H1 (cell line): ENCODE data around the gene BHLHE23. TPM values are rescaled to one million over a fixed set of nuclear protein-coding genes. Genes with fewer than 3 reads are reported as not detected.

ENCODE experiments used
- CTCF ChIA-PET: fragments of 300-600 bp; sonication (Branson Sonifier 250); formaldehyde crosslinking; loops from one replicate; lab custom pipeline; 2021; ENCODE audit not compliant: partially characterized antibody; lab: Charles Lee
- POLR2A ChIA-PET: fragments of 300-600 bp; sonication (Branson Sonifier 250); formaldehyde crosslinking; loops from one replicate; lab custom pipeline; 2021; ENCODE audit warnings: inconsistent platforms; ENCODE audit not compliant: partially characterized antibody; lab: Charles Lee
- DNase-seq, 2 experiments: peaks; one replicate each; pipeline versions ENCODE4 v3.0.0 to v3.0.0-alpha.2; 2010 to 2022; ENCODE audit warnings: low spot score in 2 of 2, low read depth in 1 of 2, mixed read lengths in 1 of 2
- FAIRE-seq: peaks from 2 replicates; lab custom pipeline; 2011; peaks lifted over from hg19 to GRCh38; lab: Jason Lieb, UNC
- H2AFZ ChIP-seq: 2 replicates; pipeline ENCODE4 v1.8.1; 2012; ENCODE audit warnings: low read length, inconsistent platforms
- H2AK5ac ChIP-seq: 2 replicates; pipeline ENCODE4 v1.6.1; 2013; ENCODE audit warnings: low read depth, low read length
- H2BK120ac ChIP-seq: replicated peaks from 2 replicates; pipeline ENCODE3; 2013; ENCODE audit warnings: low read depth, low read length, inconsistent platforms
- H2BK12ac ChIP-seq: 2 replicates; pipeline ENCODE4 v1.6.1; 2013; ENCODE audit warnings: low read depth, low read length
- H2BK15ac ChIP-seq: 2 replicates; pipeline ENCODE4 v1.6.1; 2013; ENCODE audit warnings: low read length
- H2BK20ac ChIP-seq: 2 replicates; pipeline ENCODE4 v1.6.1; 2013; ENCODE audit warnings: low read length
- H2BK5ac ChIP-seq: 2 replicates; pipeline ENCODE4 v1.6.1; 2013; ENCODE audit warnings: low read depth, low read length
- H3K14ac ChIP-seq: 2 replicates; pipeline ENCODE4 v1.6.1; 2013; ENCODE audit warnings: inconsistent platforms; ENCODE audit not compliant: insufficient read length
- H3K18ac ChIP-seq: 2 replicates; pipeline ENCODE4 v1.6.1; 2013; ENCODE audit warnings: low read length; ENCODE audit errors: extremely low read depth
- H3K23ac ChIP-seq: 2 replicates; pipeline ENCODE4 v1.6.1; 2013; ENCODE audit warnings: inconsistent platforms; ENCODE audit not compliant: insufficient read length
- H3K23me2 ChIP-seq: 2 replicates; pipeline ENCODE4 v1.6.1; 2013; ENCODE audit warnings: low read depth, low read length
- H3K27ac ChIP-seq: 2 replicates; pipeline ENCODE4 v1.6.1; 2011; ENCODE audit warnings: low read depth, low read length, inconsistent platforms
- H3K27me3 ChIP-seq, 4 experiments: replicated peaks in 1 of 4; 1 replicate in 1 of 4; 2 replicates in 3 of 4; pipeline versions ENCODE4 v1.6.1 to v1.8.1; 2011 to 2013; ENCODE audit warnings: low read length in 3 of 4, mild to moderate bottlenecking in 3 of 4, inconsistent platforms in 2 of 4, mixed read lengths in 2 of 4, moderate library complexity in 1 of 4; ENCODE audit not compliant: control insufficient read depth in 3 of 4, insufficient read depth in 3 of 4; ENCODE audit errors: extremely low read depth in 1 of 4
- H3K36me3 ChIP-seq, 4 experiments: 2 replicates each; pipeline versions ENCODE4 v1.6.1 to v1.8.1; 2011 to 2013; ENCODE audit warnings: mild to moderate bottlenecking in 4 of 4, low read length in 3 of 4, moderate library complexity in 2 of 4, control low read depth in 1 of 4, inconsistent platforms in 1 of 4; ENCODE audit not compliant: insufficient read depth in 4 of 4, control insufficient read depth in 2 of 4
- H3K4ac ChIP-seq: replicated peaks from 2 replicates; pipeline ENCODE3; 2013; ENCODE audit warnings: low read length, low read depth, mixed read lengths, inconsistent platforms; ENCODE audit not compliant: insufficient read length
- H3K4me1 ChIP-seq, 4 experiments: replicated peaks in 1 of 4; 1 replicate in 1 of 4; 2 replicates in 3 of 4; pipeline versions ENCODE4 v1.6.1 to v1.8.1; 2011 to 2013; ENCODE audit warnings: low read length in 3 of 4, inconsistent platforms in 2 of 4, mixed read lengths in 1 of 4; ENCODE audit not compliant: insufficient read depth in 4 of 4, control insufficient read depth in 3 of 4
- H3K4me2 ChIP-seq, 2 experiments: 2 replicates each; pipeline versions ENCODE4 v1.6.1 to v1.8.1; 2011 to 2013; ENCODE audit warnings: low read depth in 2 of 2, low read length in 2 of 2, control low read depth in 1 of 2, inconsistent platforms in 1 of 2, mild to moderate bottlenecking in 1 of 2; ENCODE audit not compliant: insufficient read depth in 1 of 2
- H3K4me3 ChIP-seq, 4 experiments: fragments of 200-600, 300-600 bp in 1 of 4; sonication (generic), shearing (Covaris generic), sonication (Bioruptor Twin) in 1 of 4; 2 replicates each; pipeline versions ENCODE4 v1.5.1 to v1.8.1; 2011 to 2016; ENCODE audit warnings: low read length in 4 of 4, low read depth in 3 of 4, control low read depth in 2 of 4, inconsistent platforms in 2 of 4, mild to moderate bottlenecking in 2 of 4, mixed read lengths in 1 of 4, moderate library complexity in 1 of 4; ENCODE audit not compliant: insufficient read depth in 2 of 4; ENCODE audit errors: extremely low read depth in 1 of 4
- H3K56ac ChIP-seq: replicated peaks from 2 replicates; pipeline ENCODE3; 2013; ENCODE audit warnings: low read depth, mild to moderate bottlenecking, mixed read lengths, low read length, inconsistent platforms; ENCODE audit not compliant: insufficient read length
- H3K79me1 ChIP-seq: 2 replicates; pipeline ENCODE4 v1.6.1; 2013; ENCODE audit warnings: low read depth, low read length, control low read depth
- H3K79me2 ChIP-seq, 2 experiments: 2 replicates each; pipeline versions ENCODE4 v1.6.1 to v1.8.1; 2012 to 2013; ENCODE audit warnings: low read length in 2 of 2, mild to moderate bottlenecking in 2 of 2, inconsistent platforms in 1 of 2; ENCODE audit not compliant: insufficient read depth in 2 of 2, control insufficient read depth in 1 of 2
- H3K9ac ChIP-seq, 4 experiments: replicated peaks in 1 of 4; 1 replicate in 1 of 4; 2 replicates in 3 of 4; pipeline versions ENCODE4 v1.6.1 to v1.8.1; 2011 to 2013; ENCODE audit warnings: low read depth in 3 of 4, low read length in 3 of 4, control low read depth in 2 of 4, mild to moderate bottlenecking in 2 of 4, moderate library complexity in 2 of 4, inconsistent platforms in 1 of 4; ENCODE audit errors: extremely low read depth in 1 of 4
- H3K9me3 ChIP-seq, 2 experiments: 2 replicates each; pipeline versions ENCODE4 v1.6.1 to v1.8.1; 2012 to 2013; ENCODE audit warnings: mild to moderate bottlenecking in 2 of 2, moderate library complexity in 2 of 2, control low read depth in 1 of 2, inconsistent platforms in 1 of 2, low read depth in 1 of 2, low read length in 1 of 2, mixed read lengths in 1 of 2; ENCODE audit not compliant: insufficient read depth in 2 of 2
- H4K20me1 ChIP-seq, 2 experiments: replicated peaks in 1 of 2; 2 replicates each; pipeline versions ENCODE3 to v1.8.1; 2011 to 2013; ENCODE audit warnings: inconsistent platforms in 2 of 2, low read length in 2 of 2, mild to moderate bottlenecking in 1 of 2; ENCODE audit not compliant: insufficient read depth in 2 of 2, control insufficient read depth in 1 of 2
- H4K5ac ChIP-seq: 2 replicates; pipeline ENCODE4 v1.6.1; 2013; ENCODE audit warnings: low read length, low read depth, mixed read lengths, inconsistent platforms; ENCODE audit not compliant: insufficient read length
- H4K8ac ChIP-seq: 2 replicates; pipeline ENCODE4 v1.8.0; 2013; ENCODE audit warnings: mild to moderate bottlenecking, moderate library complexity, low read length, inconsistent platforms; ENCODE audit not compliant: insufficient read depth; ENCODE audit errors: extremely low read depth
- H4K91ac ChIP-seq: replicated peaks from 2 replicates; pipeline ENCODE3; 2013; ENCODE audit warnings: low read length, mixed read lengths, inconsistent platforms; ENCODE audit not compliant: insufficient read length
- CBX8 ChIP-seq: fragments of 300-800, 300-1000 bp; sonication (generic); IDR thresholded peaks from 2 replicates; pipeline ENCODE4 v1.7.1; 2016; ENCODE audit warnings: low read depth, low read length, borderline replicate concordance
- MAFK ChIP-seq: IDR thresholded peaks from 2 replicates; pipeline ENCODE4 v1.6.1; 2012; ENCODE audit warnings: low read depth, mild to moderate bottlenecking, improper control_type of control experiment, low read length
- RAD21 ChIP-seq, 2 experiments: IDR thresholded peaks in 1 of 2; conservative IDR thresholded peaks in 1 of 2; 2 replicates each; pipeline ENCODE4 v1.6.1; 2011; ENCODE audit warnings: low read depth in 2 of 2, low read length in 2 of 2, improper control_type of control experiment in 1 of 2, inconsistent platforms in 1 of 2, mild to moderate bottlenecking in 1 of 2, moderate library complexity in 1 of 2
- WGBS, 2 experiments: shearing (Covaris generic) in 1 of 2; methylation state at CpG; one replicate each; pipeline versions ENCODE4 v1.1.6 to v1.1.7; 2013 to 2015; ENCODE audit warnings: low lambda C conversion rate in 2 of 2, mixed read lengths in 2 of 2, inconsistent platforms in 1 of 2, low coverage in 1 of 2, missing lambda C conversion rate in 1 of 2; ENCODE audit not compliant: insufficient replicate concordance in 2 of 2, insufficient coverage in 1 of 2, insufficient read length in 1 of 2; ENCODE audit errors: extremely low coverage in 1 of 2, missing lambda C conversion rate in 1 of 2; 5-methylcytosine and 5-hydroxymethylcytosine counted together
- polyA plus RNA-seq, 7 experiments: library from polyadenylated mRNA; depleted of rRNA in 3 of 7; stranded (reverse) in 5 of 7; unstranded in 2 of 7; fragments of >200 nt in 5 of 7; fragments of 200-250 nt in 2 of 7; gene quantifications; 1 replicate in 5 of 7; 2 replicates in 1 of 7; 4 replicates in 1 of 7; pipeline versions ENCODE4 v1.2.1 to v1.2.3, GENCODE V29; 2011 to 2013; ENCODE audit warnings: missing spikeins in 2 of 7, mixed read lengths in 2 of 7
- total RNA-seq: library from RNA; stranded (reverse); fragmentation: NEBNext Ultra II Directional; extraction: Animal tissue kit (Norgen Biotek cat#: 25700); gene quantifications from 2 replicates; pipeline ENCODE4 v1.2.1, GENCODE V29; 2021

The BHLHE23 gene
- total and polyA plus RNA-seq, 2 of the 8 experiments (the other 6 are each of a cell fraction or from before 2014, with no cell fraction given), result 0.47 TPM; not detected in 1

DNA sequence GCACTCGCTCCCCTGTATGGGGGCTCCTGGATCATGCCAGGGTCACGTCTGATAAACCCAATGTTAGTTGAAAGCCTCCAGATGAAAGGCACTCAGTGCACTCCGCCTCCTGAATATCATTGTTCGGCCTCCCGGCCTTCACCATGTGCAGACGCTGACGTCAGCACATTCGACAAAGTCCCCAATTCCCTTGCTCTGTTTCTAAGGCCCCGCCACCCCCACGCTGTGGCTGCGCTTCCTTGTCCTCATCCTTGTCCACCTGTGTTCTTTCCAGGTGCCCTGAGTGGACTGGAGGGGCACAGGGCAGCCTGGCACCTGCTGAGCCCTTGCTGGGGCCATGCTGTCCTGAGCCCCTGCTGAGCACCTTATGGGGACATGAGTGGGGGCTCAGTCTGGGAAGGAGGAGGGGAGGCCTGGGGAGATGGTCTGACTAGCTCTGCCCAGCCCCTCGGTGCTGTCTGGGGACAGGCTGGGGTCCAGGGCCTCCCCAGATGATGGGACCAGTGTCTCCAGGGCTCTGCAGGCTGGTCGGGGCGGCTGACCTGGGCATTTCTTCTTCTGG is 9.8 kb upstream of the BHLHE23 start:
- no peaks in the 10 kb centered on the region for H3K23me2 ChIP-seq
- H3K27ac ChIP-seq, result no peak overlapping the region
- no peaks in the 10 kb centered on the region for H4K20me1 ChIP-seq
- H2AK5ac ChIP-seq, result no peak overlapping the region
- no peak overlapping the region for H4K91ac ChIP-seq
- H3K4me1 ChIP-seq, result peaks cover 0 to 11% (median 6%) of the 10 kb centered on the region in 4 experiments; a peak in 6 of 7 replicates
- no peak overlapping the region for H2BK120ac ChIP-seq
- H3K56ac ChIP-seq, result no peak overlapping the region
- H3K9ac ChIP-seq, result no peak overlapping the region
- H2AFZ ChIP-seq, result no peak overlapping the region
- H3K23ac ChIP-seq, result no peak overlapping the region
- H3K4ac ChIP-seq, result no peak overlapping the region
- peaks cover 0 to 10% (median 7%) of the 10 kb centered on the region in 4 experiments; a peak in 5 of 7 replicates for H3K27me3 ChIP-seq
- no peak overlapping the region for H4K5ac ChIP-seq
- H3K14ac ChIP-seq, result no peak overlapping the region
- CTCF ChIA-PET, result no interaction called here
- H3K18ac ChIP-seq, result no peak overlapping the region
- no peak overlapping the region for H4K8ac ChIP-seq
- H2BK20ac ChIP-seq, result no peak overlapping the region
- H3K4me3 ChIP-seq, result no peak overlapping the region
- POLR2A ChIA-PET, result interaction anchor here (0.6 kb wide), 1 partner anchor 193 kb away, joined by 3 read pairs; no protein-coding TSS in a partner anchor
- FAIRE-seq, result no peak
- H2BK5ac ChIP-seq, result no peak overlapping the region
- H2BK15ac ChIP-seq, result no peak overlapping the region
- WGBS, 2 experiments, result 86% methylated on average over 14 of the region's 14 CpGs; no CpG with 5 or more reads in 1 of the 2 experiments
- H3K79me1 ChIP-seq, result no peaks in the 10 kb centered on the region
- peaks cover 5 to 8% of the 10 kb centered on the region in 2 experiments; a peak in 3 of 4 replicates for H3K9me3 ChIP-seq
- no peak overlapping the region for H3K4me2 ChIP-seq
- H3K79me2 ChIP-seq, result no peaks in the 10 kb centered on the region
- no peaks in the 10 kb centered on the region for H3K36me3 ChIP-seq
- H2BK12ac ChIP-seq, result peak overlapping the region; percentile 5; the same call in 1 of the 2 replicates
- DNase-seq, result no peak
- TF ChIP-seq CBX8 (no peak), RAD21 (IDR thresholded peaks at IDR 0.05 in 1 of 2, conservative IDR thresholded peaks at IDR 0.05 in 1 of 2; ENCODE audit: low read depth in 2 of 2, low read length in 2 of 2) (no peak), MAFK (peak; percentile 53; the same call in 1 of the 2 replicates)
